GM12878 (cell line): ENCODE measurements around the gene COPG2. TPM values are rescaled to one million over a fixed set of nuclear protein-coding genes. Genes with fewer than 3 reads are reported as not detected.

Experiments
- ATAC-seq: fragments of 200-7000 bp; cut with Tn5 transposase; 3 replicates; pipeline ENCODE4 v1.9.1; 2020; ENCODE audit warnings: mild to moderate bottlenecking, moderate library complexity
- BruUV-seq: library from RNA; stranded (reverse); fragments of 400-500 nt; replicated peaks from 2 replicates; lab custom pipeline; 2021; lab: Mats Ljungman, UMichigan
- CTCF ChIA-PET: fragments of 300-600 bp; sonication (Branson Sonifier 250); formaldehyde crosslinking; extraction: SDS; loops from one replicate; lab custom pipeline; 2021; ENCODE audit warnings: inconsistent platforms; lab: Yijun Ruan, JAX
- POLR2A ChIA-PET: fragments of 350-600 bp; formaldehyde crosslinking; extraction: SDS; loops from one replicate; lab custom pipeline; 2021; ENCODE audit warnings: inconsistent platforms; lab: Charles Lee
- RAD21 ChIA-PET: fragments of 300-600 bp; sonication (Branson Sonifier 250); formaldehyde crosslinking; loops from one replicate; lab custom pipeline; 2023; ENCODE audit warnings: antibody characterized with exemption; ENCODE audit not compliant: unreplicated experiment; lab: Charles Lee
- SMC1A ChIA-PET: fragments of 300-600 bp; sonication (Branson Sonifier 250); formaldehyde crosslinking; loops from one replicate; lab custom pipeline; 2023; ENCODE audit not compliant: unreplicated experiment, uncharacterized antibody; lab: Charles Lee
- DNase-seq: peaks from one replicate; pipeline ENCODE4 v3.0.0-alpha.2; 2011; ENCODE audit warnings: low read depth, low spot score
- FAIRE-seq: peaks from 3 replicates; lab custom pipeline; 2011; peaks lifted over from hg19 to GRCh38; lab: Jason Lieb, UNC
- H2AFZ ChIP-seq: 2 replicates; pipeline ENCODE4 v1.6.0; 2011; ENCODE audit warnings: low read depth, low read length, control low read depth; ENCODE audit not compliant: control insufficient read depth
- H3K27ac ChIP-seq: 2 replicates; pipeline ENCODE4 v1.5.1; 2011; ENCODE audit warnings: control low read depth; ENCODE audit not compliant: control insufficient read depth, insufficient read depth
- H3K27me3 ChIP-seq, 2 experiments: replicated peaks in 1 of 2; 2 replicates each; pipeline versions ENCODE4 v1.6.0 to v1.6.1; 2011; ENCODE audit warnings: low read length in 1 of 2; ENCODE audit not compliant: control insufficient read depth in 2 of 2, insufficient read depth in 2 of 2
- H3K36me3 ChIP-seq, 2 experiments: 2 replicates each; pipeline ENCODE4 v1.5.1; 2011; ENCODE audit warnings: low read length in 1 of 2; ENCODE audit not compliant: control insufficient read depth in 2 of 2, insufficient read depth in 2 of 2
- H3K4me1 ChIP-seq: 2 replicates; pipeline ENCODE4 v1.6.1; 2011; ENCODE audit warnings: mild to moderate bottlenecking, low read length, moderate library complexity, mixed read lengths; ENCODE audit not compliant: control insufficient read depth, insufficient read depth
- H3K4me2 ChIP-seq: 2 replicates; pipeline ENCODE4 v1.6.0; 2011; ENCODE audit warnings: control low read depth; ENCODE audit not compliant: control insufficient read depth, insufficient read depth
- H3K4me3 ChIP-seq: fragments of 200-600 bp; sonication (generic); 2 replicates; pipeline ENCODE4 v1.5.1; 2016
- H3K79me2 ChIP-seq: 2 replicates; pipeline ENCODE4 v1.6.0; 2011; ENCODE audit warnings: low read length; ENCODE audit not compliant: control insufficient read depth, insufficient read depth
- H3K9ac ChIP-seq: 2 replicates; pipeline ENCODE4 v1.8.0; 2011; ENCODE audit warnings: low read length, control low read depth, mixed read lengths; ENCODE audit not compliant: control insufficient read depth, insufficient read depth
- H3K9me3 ChIP-seq: replicated peaks from 3 replicates; pipeline ENCODE4 v1.5.1; 2011; ENCODE audit warnings: mild to moderate bottlenecking, low read length; ENCODE audit not compliant: control insufficient read depth, insufficient read depth
- H4K20me1 ChIP-seq: 2 replicates; pipeline ENCODE4 v1.6.0; 2011; ENCODE audit not compliant: control insufficient read depth, insufficient read depth
- ATF7 ChIP-seq: fragments of 450-650 bp; IDR thresholded peaks from 2 replicates; pipeline ENCODE4 v1.6.1; 2016; ENCODE audit warnings: low read depth, mild to moderate bottlenecking
- CBFB ChIP-seq: IDR thresholded peaks from 2 replicates; pipeline ENCODE4 v1.6.1; 2016; ENCODE audit warnings: antibody characterized with exemption, low read depth
- CEBPB ChIP-seq, 2 experiments: fragments of 150-350 bp in 1 of 2; IDR thresholded peaks; 2 replicates each; pipeline ENCODE4 v1.6.1; 2012 to 2014; ENCODE audit warnings: low read depth in 2 of 2, low read length in 2 of 2, borderline replicate concordance in 1 of 2, inconsistent platforms in 1 of 2
- NBN ChIP-seq: fragments of 450-650 bp; IDR thresholded peaks from 2 replicates; pipeline ENCODE4 v1.6.1; 2016
- NR2C1 ChIP-seq: fragments of 450-650 bp; IDR thresholded peaks from 2 replicates; pipeline ENCODE4 v1.6.1; 2017; ENCODE audit warnings: antibody characterized with exemption, mild to moderate bottlenecking, moderate library complexity
- PAX5 ChIP-seq: IDR thresholded peaks from 2 replicates; pipeline ENCODE4 v1.6.1; 2011; ENCODE audit warnings: low read depth, low read length, borderline replicate concordance
- ZNF217 ChIP-seq: fragments of 450-650 bp; IDR thresholded peaks from 2 replicates; pipeline ENCODE4 v1.6.1; 2017; ENCODE audit warnings: antibody characterized with exemption, mild to moderate bottlenecking
- ZNF24 ChIP-seq: fragments of 450-650 bp; IDR thresholded peaks from 2 replicates; pipeline ENCODE4 v1.6.1; 2017; ENCODE audit warnings: antibody characterized with exemption, mild to moderate bottlenecking
- ZNF384 ChIP-seq: IDR thresholded peaks from 2 replicates; pipeline ENCODE4 v1.6.1; 2012; ENCODE audit warnings: low read depth, mild to moderate bottlenecking, low read length, improper control_type of control experiment, borderline replicate concordance
- WGBS: methylation state at CpG from one replicate; pipeline ENCODE4 v1.1.6; 2016; ENCODE audit warnings: low lambda C conversion rate; ENCODE audit not compliant: insufficient replicate concordance, insufficient coverage; ENCODE audit errors: missing lambda C conversion rate; 5-methylcytosine and 5-hydroxymethylcytosine counted together
- in situ Hi-C: fragments of 300-500 bp; cut with MboI; formaldehyde crosslinking; loops from 9 replicates; pipeline ENCODE4 v1.14.3; 2018; ENCODE audit warnings: mixed read lengths
- intact Hi-C: fragments of 100-400 bp; cut with micrococcal nuclease; formaldehyde crosslinking; loops from one replicate; pipeline ENCODE4 v1.14.2; 2022; ENCODE audit not compliant: unreplicated experiment
- polyA plus RNA-seq, 11 experiments: library from polyadenylated mRNA; depleted of rRNA in 4 of 11; unstranded in 6 of 11; stranded (reverse) in 5 of 11; fragments of >200 nt; fragmentation: Nextera tagmentation in 4 of 11; fragmentation: Illumina TruSeq in 1 of 11; extraction: Ambion mirVana in 4 of 11; extraction: Trizol in 1 of 11; gene quantifications; 1 replicate in 1 of 11; 2 replicates in 10 of 11; pipeline versions ENCODE4 v1.2.1 to v1.2.3, GENCODE V29; 2011 to 2016; ENCODE audit warnings: inconsistent platforms in 2 of 11, missing spikeins in 2 of 11, low read depth in 1 of 11
- total RNA-seq, 4 experiments: library from RNA; depleted of rRNA in 3 of 4; stranded (reverse); fragments of >200 nt in 3 of 4; fragmentation: Illumina TruSeq in 1 of 4; extraction: Trizol in 1 of 4; gene quantifications; 2 replicates each; pipeline versions ENCODE4 v1.2.1 to v1.2.3, GENCODE V29; 2013 to 2021
- TF ChIP-seq, protein P1 (sequence below), 3 experiments: IDR thresholded peaks in 2 of 3; conservative IDR thresholded peaks in 1 of 3; 2 replicates each; pipeline ENCODE4 v1.5.1; 2011; ENCODE audit warnings: low read depth in 3 of 3, low read length in 3 of 3, mild to moderate bottlenecking in 3 of 3, control low read depth in 2 of 3, moderate library complexity in 2 of 3, inconsistent platforms in 1 of 3, mixed read lengths in 1 of 3; ENCODE audit not compliant: control insufficient read depth in 2 of 3, insufficient read depth in 1 of 3; ENCODE audit errors: extremely low read depth in 1 of 3

The COPG2 gene
- total and polyA plus RNA-seq, 10 of the 15 experiments (the other 5 are each of a cell fraction or from before 2014, with no cell fraction given), result 3.4 to 37.8 (median 16.7) TPM

- no peak overlapping the region for H3K27ac ChIP-seq
- in situ Hi-C loops, result no loop called here
- H3K9ac ChIP-seq, result no peak overlapping the region
- H3K27me3 ChIP-seq, result no peaks in the 10 kb centered on the region
- no peaks in the 10 kb centered on the region for H3K4me1 ChIP-seq
- TF ChIP-seq, protein P1, sequence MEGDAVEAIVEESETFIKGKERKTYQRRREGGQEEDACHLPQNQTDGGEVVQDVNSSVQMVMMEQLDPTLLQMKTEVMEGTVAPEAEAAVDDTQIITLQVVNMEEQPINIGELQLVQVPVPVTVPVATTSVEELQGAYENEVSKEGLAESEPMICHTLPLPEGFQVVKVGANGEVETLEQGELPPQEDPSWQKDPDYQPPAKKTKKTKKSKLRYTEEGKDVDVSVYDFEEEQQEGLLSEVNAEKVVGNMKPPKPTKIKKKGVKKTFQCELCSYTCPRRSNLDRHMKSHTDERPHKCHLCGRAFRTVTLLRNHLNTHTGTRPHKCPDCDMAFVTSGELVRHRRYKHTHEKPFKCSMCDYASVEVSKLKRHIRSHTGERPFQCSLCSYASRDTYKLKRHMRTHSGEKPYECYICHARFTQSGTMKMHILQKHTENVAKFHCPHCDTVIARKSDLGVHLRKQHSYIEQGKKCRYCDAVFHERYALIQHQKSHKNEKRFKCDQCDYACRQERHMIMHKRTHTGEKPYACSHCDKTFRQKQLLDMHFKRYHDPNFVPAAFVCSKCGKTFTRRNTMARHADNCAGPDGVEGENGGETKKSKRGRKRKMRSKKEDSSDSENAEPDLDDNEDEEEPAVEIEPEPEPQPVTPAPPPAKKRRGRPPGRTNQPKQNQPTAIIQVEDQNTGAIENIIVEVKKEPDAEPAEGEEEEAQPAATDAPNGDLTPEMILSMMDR (IDR thresholded peaks at IDR 0.05 in 2 of 3, conservative IDR thresholded peaks at IDR 0.05 in 1 of 3; ENCODE audit: control insufficient read depth in 2 of 3, extremely low read depth in 1 of 3, insufficient read depth in 1 of 3, low read depth in 3 of 3, low read length in 3 of 3), result no peak
- RAD21 ChIA-PET, result no interaction called here
- FAIRE-seq (no peak), ATAC-seq (no peak), DNase-seq (no peak)
- no peaks in the 10 kb centered on the region for H3K79me2 ChIP-seq
- no TSS peak for BruUV-seq
- no peak overlapping the region for H2AFZ ChIP-seq
- H4K20me1 ChIP-seq, result no peaks in the 10 kb centered on the region
- no peaks in the 10 kb centered on the region for H3K9me3 ChIP-seq
- H3K4me2 ChIP-seq, result no peak overlapping the region
- SMC1A ChIA-PET, result interaction anchor here (1.6 kb wide), 1 partner anchor 12 kb away, joined by 4 read pairs; no protein-coding TSS in a partner anchor
- peaks cover 0 to 3% of the 10 kb centered on the region in 2 experiments; a peak in 3 of 4 replicates for H3K36me3 ChIP-seq
- intact Hi-C loops, result no loop called here
- POLR2A ChIA-PET, result no interaction called here
- CTCF ChIA-PET, result no interaction called here
- 96% methylated on average over 2 of the region's 2 CpGs for WGBS
- H3K4me3 ChIP-seq, result no peak overlapping the region
Observed at GRCh38 chr7:130615583-130615982, 53.0 kb downstream of the COPG2 start.

- intact Hi-C loops, result no loop called here
- no peak for FAIRE-seq
- Histone ChIP-seq H3K4me2 (no peak overlapping the region), H2AFZ (no peak overlapping the region), H3K36me3 (peaks cover 0 to 4% of the 10 kb centered on the region in 2 experiments; a peak in 3 of 4 replicates), H3K4me3 (no peak overlapping the region), H4K20me1 (no peaks in the 10 kb centered on the region), H3K9me3 (no peaks in the 10 kb centered on the region), H3K27me3 (no peaks in the 10 kb centered on the region), H3K79me2 (no peaks in the 10 kb centered on the region), H3K27ac (no peak overlapping the region), H3K4me1 (no peaks in the 10 kb centered on the region), H3K9ac (no peak overlapping the region)
- ChIA-PET POLR2A (no interaction called here), SMC1A (interaction anchor here (0.5 to 1.0 kb wide), 2 partner anchors 156 to 1343 kb away, joined by 3 read pairs; no protein-coding TSS in a partner anchor), CTCF (interaction anchor here (0.7 kb wide), 1 partner anchor 144 kb away, joined by 3 read pairs; no protein-coding TSS in a partner anchor), RAD21 (no interaction called here)
- TF ChIP-seq ZNF24 (no peak), CBFB (no peak), ZNF217 (no peak), ZNF384 (no peak), ATF7 (no peak), PAX5 (no peak), CEBPB (IDR thresholded peaks at IDR 0.05; ENCODE audit: borderline replicate concordance in 1 of 2, low read depth in 2 of 2, low read length in 2 of 2) (no peak), NR2C1 (no peak), NBN (no peak)
- DNase-seq, result no peak
- in situ Hi-C loops, result no loop called here
- WGBS, result 100% methylated on average over 1 of the region's 1 CpG
- ATAC-seq, result no peak
- no TSS peak for BruUV-seq
Observed at GRCh38 chr7:130614449-130614848, 54.1 kb downstream of the COPG2 start.
